HEK293 (cell line): ENCODE data around the gene NLRX1.

Experiments
- CTCF ChIA-PET: fragments of 350-600 bp; formaldehyde crosslinking; extraction: SDS; loops from one replicate; lab custom pipeline; 2021; ENCODE audit warnings: antibody characterized with exemption; lab: Yijun Ruan, JAX
- POLR2A ChIA-PET: fragments of 300-600 bp; formaldehyde crosslinking; extraction: SDS; loops from one replicate; lab custom pipeline; 2020; ENCODE audit warnings: antibody characterized with exemption, inconsistent platforms; lab: Yijun Ruan, JAX
- H3K27ac ChIP-seq: fragments of 200-500 bp; sonication (Bioruptor generic); 2 replicates; pipeline ENCODE4 v1.5.1; 2014; ENCODE audit warnings: low read depth, low read length, control low read depth, inconsistent platforms; ENCODE audit errors: extremely low read depth
- H3K36me3 ChIP-seq, 2 experiments: fragments of 200-500 bp in 1 of 2; sonication (Bioruptor generic) in 1 of 2; 1 replicate in 1 of 2; 2 replicates in 1 of 2; pipeline ENCODE4 v1.5.1; 2014 to 2017; ENCODE audit warnings: inconsistent platforms in 2 of 2, low read length in 2 of 2; ENCODE audit not compliant: control insufficient read depth in 2 of 2, insufficient read depth in 1 of 2
- H3K4me1 ChIP-seq: fragments of 200-500 bp; sonication (Bioruptor generic); 2 replicates; pipeline ENCODE4 v1.5.1; 2014; ENCODE audit warnings: mild to moderate bottlenecking, low read length, inconsistent platforms; ENCODE audit not compliant: control insufficient read depth, insufficient read depth
- H3K4me3 ChIP-seq: 2 replicates; pipeline ENCODE4 v1.5.1; 2011; ENCODE audit warnings: low read depth, mild to moderate bottlenecking, control low read depth, low read length, moderate library complexity
- H3K9me3 ChIP-seq: fragments of 200-500 bp; sonication (Bioruptor generic); 2 replicates; pipeline ENCODE4 v1.5.1; 2014; ENCODE audit warnings: low read depth, low read length, inconsistent platforms; ENCODE audit not compliant: control insufficient read depth, insufficient read depth
- GLIS2 ChIP-seq: fragments of 450-650 bp; formaldehyde crosslinking; IDR thresholded peaks from 2 replicates; pipeline ENCODE4 v1.5.1; 2016; ENCODE audit warnings: missing biosample characterization, missing genetic modification characterization
- SP7 ChIP-seq: fragments of 450-650 bp; formaldehyde crosslinking; IDR thresholded peaks from 2 replicates; pipeline ENCODE4 v1.5.1; 2016; ENCODE audit warnings: missing biosample characterization, missing genetic modification characterization
- WT1 ChIP-seq: fragments of 450-650 bp; formaldehyde crosslinking; IDR thresholded peaks from 2 replicates; pipeline ENCODE4 v1.5.1; 2016; ENCODE audit warnings: missing biosample characterization, missing genetic modification characterization
- ZBTB1 ChIP-seq: fragments of 450-650 bp; formaldehyde crosslinking; IDR thresholded peaks from 2 replicates; pipeline ENCODE4 v1.5.1; 2016; ENCODE audit warnings: missing biosample characterization, missing genetic modification characterization
- ZBTB7A ChIP-seq: fragments of 450-650 bp; formaldehyde crosslinking; IDR thresholded peaks from 2 replicates; pipeline ENCODE4 v1.5.1; 2016; ENCODE audit warnings: low read depth, missing biosample characterization, missing genetic modification characterization
- ZEB2 ChIP-seq: fragments of 450-650 bp; formaldehyde crosslinking; IDR thresholded peaks from 2 replicates; pipeline ENCODE4 v1.5.1; 2016; ENCODE audit warnings: missing biosample characterization, missing genetic modification characterization
- ZFP69B ChIP-seq: fragments of 450-650 bp; formaldehyde crosslinking; IDR thresholded peaks from 2 replicates; pipeline ENCODE4 v1.5.1; 2016; ENCODE audit warnings: missing biosample characterization, missing genetic modification characterization
- ZNF114 ChIP-seq: fragments of 450-650 bp; formaldehyde crosslinking; IDR thresholded peaks from 2 replicates; pipeline ENCODE4 v1.5.0; 2017; ENCODE audit warnings: missing biosample characterization, missing genetic modification characterization
- ZNF169 ChIP-seq: fragments of 450-650 bp; formaldehyde crosslinking; IDR thresholded peaks from 2 replicates; pipeline ENCODE4 v1.5.1; 2016; ENCODE audit warnings: missing biosample characterization, missing genetic modification characterization
- ZNF266 ChIP-seq: fragments of 450-650 bp; formaldehyde crosslinking; IDR thresholded peaks from 2 replicates; pipeline ENCODE4 v1.5.1; 2016; ENCODE audit warnings: missing biosample characterization, missing genetic modification characterization, low read depth
- ZNF335 ChIP-seq: fragments of 450-650 bp; formaldehyde crosslinking; conservative IDR thresholded peaks from 2 replicates; pipeline ENCODE4 v1.5.1; 2016; ENCODE audit warnings: missing biosample characterization, missing genetic modification characterization
- ZNF341 ChIP-seq: fragments of 450-650 bp; formaldehyde crosslinking; IDR thresholded peaks from 2 replicates; pipeline ENCODE4; 2016; ENCODE audit warnings: low read depth, missing biosample characterization, missing genetic modification characterization
- ZNF416 ChIP-seq: fragments of 450-650 bp; formaldehyde crosslinking; IDR thresholded peaks from 2 replicates; pipeline ENCODE4 v1.5.1; 2016; ENCODE audit warnings: missing biosample characterization, missing genetic modification characterization
- ZNF561 ChIP-seq: fragments of 450-650 bp; IDR thresholded peaks from 2 replicates; pipeline ENCODE4 v1.5.1; 2018; ENCODE audit warnings: missing biosample characterization, missing genetic modification characterization, borderline replicate concordance
- ZNF692 ChIP-seq: fragments of 450-650 bp; formaldehyde crosslinking; IDR thresholded peaks from 2 replicates; pipeline ENCODE4 v1.5.1; 2016; ENCODE audit warnings: missing biosample characterization, missing genetic modification characterization
- ZNF76 ChIP-seq: fragments of 450-650 bp; formaldehyde crosslinking; IDR thresholded peaks from 2 replicates; pipeline ENCODE4; 2016; ENCODE audit warnings: low read depth, missing biosample characterization, missing genetic modification characterization, borderline replicate concordance
- ZNF830 ChIP-seq: fragments of 450-650 bp; IDR thresholded peaks from 2 replicates; pipeline ENCODE4 v1.5.0; 2018; ENCODE audit warnings: missing biosample characterization, missing genetic modification characterization, low read depth, mild to moderate bottlenecking, moderate library complexity
- TF ChIP-seq, protein P1 (sequence below): fragments of 450-650 bp; formaldehyde crosslinking; IDR thresholded peaks from 2 replicates; pipeline ENCODE4 v1.5.1; 2016; ENCODE audit warnings: missing biosample characterization, missing genetic modification characterization

The NLRX1 gene

DNA sequence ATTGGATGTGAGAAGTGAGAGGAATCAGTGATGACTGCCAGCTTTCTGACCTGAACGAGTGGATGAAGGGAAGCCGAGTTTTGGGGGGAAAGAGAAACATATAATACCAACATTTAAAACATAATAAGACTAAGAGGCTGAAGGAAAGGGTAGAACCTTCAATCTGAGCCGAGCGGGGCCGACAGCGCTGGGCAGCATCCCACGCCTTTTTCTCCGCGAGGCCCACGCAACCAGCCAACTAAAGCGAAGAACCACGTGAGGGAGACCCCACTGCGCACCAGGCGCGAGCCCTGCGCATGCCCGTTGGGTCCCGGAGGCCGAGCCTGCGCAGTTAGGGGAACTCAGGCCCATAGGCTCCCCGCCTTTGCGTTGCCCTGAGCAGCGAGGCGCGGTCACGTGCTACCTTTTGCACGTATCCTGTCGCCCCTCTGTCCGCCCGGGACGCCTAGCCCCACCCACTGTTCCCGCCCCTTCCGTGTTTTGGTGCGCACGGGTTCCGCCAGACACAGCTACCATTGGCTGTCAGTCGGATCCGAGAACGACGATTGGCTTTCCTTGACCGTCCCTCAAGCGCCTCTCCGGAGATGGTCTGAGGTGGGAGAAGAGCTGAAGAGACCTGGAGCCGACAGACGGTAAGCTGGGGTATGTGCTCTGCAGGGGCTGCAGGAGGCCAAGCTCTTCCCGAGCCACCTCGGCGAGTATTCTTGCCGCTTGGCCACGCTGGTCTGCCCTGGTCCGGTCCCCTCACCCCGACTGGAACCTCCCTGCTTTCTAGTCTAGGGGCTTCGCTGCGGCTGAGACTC is 47.3 kb upstream of the NLRX1 start, which contains the start of gene HINFP (continued):
- 0 out of 2 replicates have a peak, but pooled peaks have one; percentile 47 for TF ChIP-seq ZEB2 (tag by site-specific recombination)
- TF ChIP-seq SP7 (tag by site-specific recombination), result peak; percentile 48
- peak; percentile 52; the same call in 1 of the 2 replicates for TF ChIP-seq ZNF561 (tag by site-specific recombination)

DNA sequence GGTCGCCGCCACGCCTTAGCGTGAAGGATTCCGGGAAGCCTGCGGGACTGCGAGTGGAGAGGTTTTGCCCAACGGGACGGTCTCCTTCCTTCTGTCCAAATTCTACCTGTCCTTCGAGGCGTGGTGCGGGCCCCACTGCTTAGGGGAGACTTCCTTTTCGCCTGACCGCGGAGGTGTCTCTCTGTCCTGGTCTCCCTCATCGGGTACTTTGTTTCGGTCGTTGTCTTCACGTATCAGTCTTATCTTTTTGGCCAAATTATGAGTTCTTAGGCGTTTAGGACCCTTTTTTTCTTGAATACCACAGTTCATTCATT is 46.8 kb upstream of the NLRX1 start:
- peaks cover 3 to 20% of the 10 kb centered on the region in 2 experiments; a peak in 2 of 3 replicates for H3K36me3 ChIP-seq
- H3K9me3 ChIP-seq, result no peaks in the 10 kb centered on the region
- ChIA-PET CTCF (interaction anchor here (0.7 to 3.2 kb wide), 5 partner anchors 12 to 434 kb away, joined by 3 to 18 read pairs (median 3); no protein-coding TSS in a partner anchor), POLR2A (interaction anchor here (0.8 to 3.6 kb wide), 19 partner anchors 10 to 260 kb away, joined by 3 to 51 read pairs (median 5); partner anchors contain the start of genes C2CD2L, CENATAC, DPAGT1 and HMBS)
- peak overlapping the region; percentile 21; the same call in 1 of the 2 replicates for H3K27ac ChIP-seq
- peaks cover 4% of the 10 kb centered on the region; the same call in 1 of the 2 replicates for H3K4me1 ChIP-seq
- TF ChIP-seq ZNF266 (tag by site-specific recombination) (no peak), ZNF692 (peak; percentile 78), ZBTB7A (no peak), ZNF341 (tag by site-specific recombination) (peak; percentile 17; the same call in 1 of the 2 replicates), ZNF335 (peak; percentile 79), ZNF76 (tag by site-specific recombination) (0 out of 2 replicates have a peak, but pooled peaks have one; percentile 77), ZFP69B (tag by site-specific recombination) (peak; percentile 67)
- TF ChIP-seq, protein P1, sequence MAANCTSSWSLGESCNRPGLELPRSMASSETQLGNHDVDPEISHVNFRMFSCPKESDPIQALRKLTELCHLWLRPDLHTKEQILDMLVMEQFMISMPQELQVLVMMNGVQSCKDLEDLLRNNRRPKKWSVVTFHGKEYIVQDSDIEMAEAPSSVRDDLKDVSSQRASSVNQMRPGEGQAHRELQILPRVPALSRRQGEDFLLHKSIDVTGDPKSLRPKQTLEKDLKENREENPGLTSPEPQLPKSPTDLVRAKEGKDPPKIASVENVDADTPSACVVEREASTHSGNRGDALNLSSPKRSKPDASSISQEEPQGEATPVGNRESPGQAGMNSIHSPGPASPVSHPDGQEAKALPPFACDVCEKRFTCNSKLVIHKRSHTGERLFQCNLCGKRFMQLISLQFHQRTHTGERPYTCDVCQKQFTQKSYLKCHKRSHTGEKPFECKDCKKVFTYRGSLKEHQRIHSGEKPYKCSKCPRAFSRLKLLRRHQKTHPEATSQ, result 0 out of 2 replicates have a peak, but pooled peaks have one; percentile 18
- TF ChIP-seq, all 188 proteins: peak for 6
- peak overlapping the region; percentile 62 for H3K4me3 ChIP-seq

GRCh38 chr11:119125821-119126220 is 42.7 kb upstream of the NLRX1 start:
- ChIA-PET POLR2A (no interaction called here), CTCF (interaction anchor here (0.6 to 0.8 kb wide), 2 partner anchors 40 to 198 kb away, joined by 3 to 5 read pairs; no protein-coding TSS in a partner anchor)
- Histone ChIP-seq H3K36me3 (peaks cover 10 to 22% of the 10 kb centered on the region in 2 experiments; a peak in 2 of 3 replicates), H3K27ac (no peak overlapping the region), H3K4me1 (peaks cover 4% of the 10 kb centered on the region; the same call in 1 of the 2 replicates), H3K9me3 (no peaks in the 10 kb centered on the region), H3K4me3 (no peak overlapping the region)
- TF ChIP-seq ZNF830 (tag by site-specific recombination) (no peak), ZNF114 (no peak), GLIS2 (no peak), ZBTB1 (tag by site-specific recombination) (no peak), WT1 (tag by site-specific recombination) (no peak), ZNF416 (tag by site-specific recombination) (no peak), ZNF561 (tag by site-specific recombination) (no peak), ZNF169 (tag by site-specific recombination) (no peak)
